ENCODE measurements around the gene ELANE.

The ELANE gene

GRCh38 chr19:900302-901111 lies 48.4 kb downstream of the ELANE start:
- no peak for TF ChIP-seq CTCF (IDR thresholded peaks at IDR 0.05; ENCODE audit: borderline replicate concordance, insufficient read depth, low read depth, low read length)
- H3K4me3 ChIP-seq (ENCODE audit: low read depth, low read length) = no peak overlapping the region

- no peak overlapping the region for H3K4me3 ChIP-seq (ENCODE audit: low read depth, low read length)
- no peak for TF ChIP-seq CTCF (IDR thresholded peaks at IDR 0.05; ENCODE audit: borderline replicate concordance, insufficient read depth, low read depth, low read length)
These were observed 49.4 kb downstream of the ELANE start for GRCh38 chr19:901216-902092.

GRCh38 chr19:902093-902370 lies 49.9 kb downstream of the ELANE start:
- TF ChIP-seq CTCF (IDR thresholded peaks at IDR 0.05; ENCODE audit: borderline replicate concordance, insufficient read depth, low read depth, low read length) = no peak
- H3K4me3 ChIP-seq (ENCODE audit: low read depth, low read length) = no peak overlapping the region

GRCh38 chr19:902446-903226 lies 50.5 kb downstream of the ELANE start:
- H3K4me3 ChIP-seq (ENCODE audit: low read depth, low read length) = no peak overlapping the region
- TF ChIP-seq CTCF (IDR thresholded peaks at IDR 0.05; ENCODE audit: borderline replicate concordance, insufficient read depth, low read depth, low read length) = no peak

GRCh38 chr19:903266-903797 lies 51.2 kb downstream of the ELANE start:
- TF ChIP-seq CTCF (IDR thresholded peaks at IDR 0.05; ENCODE audit: borderline replicate concordance, insufficient read depth, low read depth, low read length) = no peak
- H3K4me3 ChIP-seq (ENCODE audit: low read depth, low read length) = no peak overlapping the region

- no peak for TF ChIP-seq CTCF (IDR thresholded peaks at IDR 0.05; ENCODE audit: borderline replicate concordance, insufficient read depth, low read depth, low read length)
These were observed 52.4 kb downstream of the ELANE start for GRCh38 chr19:904545-904944.

More at GRCh38 chr19:904545-904944, 52.4 kb downstream of the ELANE start:
- no peak overlapping the region for H3K4me3 ChIP-seq (ENCODE audit: low read depth, low read length)
